BJ (cell line): ENCODE results near the gene ATP10A. TPM values are rescaled to one million over a fixed set of nuclear protein-coding genes. Genes with fewer than 3 reads are reported as not detected.
A peak's percentile ranks its signal among the peaks of the same experiment; 100 is the strongest.
"Not testable (repeated sequence)": the region's sequence is repeated elsewhere in the genome, so short reads cannot be mapped to it uniquely, and the experiment has no call there.

Experiments used
- CTCF ChIA-PET: fragments of 350-600 bp; formaldehyde crosslinking; extraction: SDS; loops from one replicate; lab custom pipeline; 2021; ENCODE audit warnings: antibody characterized with exemption, inconsistent platforms; lab: Yijun Ruan, JAX
- POLR2A ChIA-PET: fragments of 300-600 bp; sonication (Branson Sonifier 250); formaldehyde crosslinking; extraction: SDS; loops from one replicate; lab custom pipeline; 2021; ENCODE audit warnings: antibody characterized with exemption; lab: Charles Lee
- DNase-seq: peaks from one replicate; pipeline ENCODE4 v3.0.0-alpha.2; 2011; ENCODE audit warnings: low read depth
- H3K27me3 ChIP-seq: 2 replicates; pipeline ENCODE4 v1.6.0; 2011; ENCODE audit warnings: low read length; ENCODE audit not compliant: control insufficient read depth, insufficient read depth
- H3K36me3 ChIP-seq: 2 replicates; pipeline ENCODE4 v1.5.1; 2011; ENCODE audit warnings: low read length; ENCODE audit not compliant: control insufficient read depth, insufficient read depth
- H3K4me3 ChIP-seq: 2 replicates; pipeline ENCODE4 v1.5.1; 2011; ENCODE audit warnings: low read depth, mild to moderate bottlenecking, control low read depth, low read length
- polyA plus RNA-seq: library from polyadenylated mRNA; depleted of rRNA; stranded (reverse); fragments of >200 nt; gene quantifications from 2 replicates; pipeline ENCODE4 v1.2.3, GENCODE V29; 2011
- TF ChIP-seq, protein P1 (sequence below): IDR thresholded peaks from 2 replicates; pipeline ENCODE4 v1.5.1; 2011; ENCODE audit warnings: low read depth, mild to moderate bottlenecking, control low read depth, inconsistent platforms, low read length, moderate library complexity; ENCODE audit not compliant: insufficient read depth

Gene ATP10A
- polyA plus RNA-seq, 1 experiment, result 28.0 TPM

DNA sequence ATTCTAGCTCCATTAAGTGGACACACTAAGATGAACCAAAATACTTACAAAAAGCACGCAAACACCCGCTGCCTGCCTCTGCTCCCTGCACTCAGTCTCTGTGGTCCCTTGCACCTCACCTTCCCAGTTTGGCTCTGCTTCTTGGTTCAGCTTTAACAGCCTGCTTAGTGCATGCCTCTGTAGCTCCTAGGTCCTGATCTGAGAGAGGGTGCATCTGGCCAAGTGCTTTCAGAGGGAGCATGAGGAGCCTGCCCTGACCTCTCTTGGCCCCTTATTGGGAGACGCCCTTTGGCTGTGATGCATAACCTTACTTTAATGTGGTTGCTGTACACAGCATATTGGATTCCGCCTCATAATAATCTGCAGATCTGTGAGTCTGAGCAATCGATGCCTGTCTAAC lies 21.2 kb upstream of the ATP10A start:
- POLR2A ChIA-PET, result no interaction called here
- no peak for DNase-seq
- TF ChIP-seq, protein P1, sequence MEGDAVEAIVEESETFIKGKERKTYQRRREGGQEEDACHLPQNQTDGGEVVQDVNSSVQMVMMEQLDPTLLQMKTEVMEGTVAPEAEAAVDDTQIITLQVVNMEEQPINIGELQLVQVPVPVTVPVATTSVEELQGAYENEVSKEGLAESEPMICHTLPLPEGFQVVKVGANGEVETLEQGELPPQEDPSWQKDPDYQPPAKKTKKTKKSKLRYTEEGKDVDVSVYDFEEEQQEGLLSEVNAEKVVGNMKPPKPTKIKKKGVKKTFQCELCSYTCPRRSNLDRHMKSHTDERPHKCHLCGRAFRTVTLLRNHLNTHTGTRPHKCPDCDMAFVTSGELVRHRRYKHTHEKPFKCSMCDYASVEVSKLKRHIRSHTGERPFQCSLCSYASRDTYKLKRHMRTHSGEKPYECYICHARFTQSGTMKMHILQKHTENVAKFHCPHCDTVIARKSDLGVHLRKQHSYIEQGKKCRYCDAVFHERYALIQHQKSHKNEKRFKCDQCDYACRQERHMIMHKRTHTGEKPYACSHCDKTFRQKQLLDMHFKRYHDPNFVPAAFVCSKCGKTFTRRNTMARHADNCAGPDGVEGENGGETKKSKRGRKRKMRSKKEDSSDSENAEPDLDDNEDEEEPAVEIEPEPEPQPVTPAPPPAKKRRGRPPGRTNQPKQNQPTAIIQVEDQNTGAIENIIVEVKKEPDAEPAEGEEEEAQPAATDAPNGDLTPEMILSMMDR, result no peak
- no peaks in the 10 kb centered on the region for H3K36me3 ChIP-seq
- CTCF ChIA-PET, result interaction anchor here (0.7 to 2.3 kb wide), 2 partner anchors 16 to 50 kb away, joined by 4 to 11 read pairs; no protein-coding TSS in a partner anchor
- H3K4me3 ChIP-seq, result no peak overlapping the region
- H3K27me3 ChIP-seq, result no peaks in the 10 kb centered on the region

DNA sequence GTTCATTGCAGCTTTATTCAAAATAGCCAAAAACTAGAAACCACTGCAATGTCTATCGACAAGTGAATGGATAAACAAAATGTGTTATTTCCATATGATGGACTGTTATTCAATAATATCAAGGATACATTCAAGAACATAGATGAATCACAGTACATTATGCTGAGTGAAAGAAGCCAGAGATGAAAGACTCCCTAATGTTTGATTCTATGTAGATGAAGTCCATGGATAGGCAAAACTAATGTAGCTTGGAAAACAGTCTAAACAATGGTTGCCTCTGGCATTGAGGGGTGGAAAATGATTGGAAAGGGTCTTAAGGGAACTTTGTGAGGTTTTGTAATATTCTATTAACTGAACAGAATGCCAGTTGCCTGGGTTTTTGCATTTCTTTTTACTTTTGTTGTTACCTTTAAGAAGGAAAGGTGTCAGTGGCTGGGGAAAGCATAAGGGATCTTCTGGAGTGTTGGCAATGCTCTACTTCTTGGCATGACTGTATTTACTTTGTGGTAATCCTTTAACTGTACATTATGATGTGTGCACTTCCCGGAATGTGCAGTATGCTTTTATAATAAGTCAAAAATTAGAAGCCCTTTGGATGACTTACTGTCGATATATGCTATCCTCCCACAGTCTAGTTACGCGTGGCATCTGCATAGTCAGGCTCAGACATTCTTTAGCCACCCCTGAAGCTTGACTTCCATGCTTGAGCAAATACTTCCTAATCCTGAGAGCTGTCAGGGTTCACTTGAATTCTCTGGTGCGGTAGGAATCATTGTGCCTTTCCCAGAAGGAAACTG lies 20.5 kb upstream of the ATP10A start:
- no peak overlapping the region for H3K4me3 ChIP-seq
- TF ChIP-seq, protein P1, result no peak
- CTCF ChIA-PET, result interaction anchor here (2.3 kb wide), 1 partner anchor 50 kb away, joined by 11 read pairs; no protein-coding TSS in a partner anchor
- POLR2A ChIA-PET, result no interaction called here
- peak; percentile 79 for DNase-seq
- no peaks in the 10 kb centered on the region for H3K36me3 ChIP-seq
- no peaks in the 10 kb centered on the region for H3K27me3 ChIP-seq

DNA sequence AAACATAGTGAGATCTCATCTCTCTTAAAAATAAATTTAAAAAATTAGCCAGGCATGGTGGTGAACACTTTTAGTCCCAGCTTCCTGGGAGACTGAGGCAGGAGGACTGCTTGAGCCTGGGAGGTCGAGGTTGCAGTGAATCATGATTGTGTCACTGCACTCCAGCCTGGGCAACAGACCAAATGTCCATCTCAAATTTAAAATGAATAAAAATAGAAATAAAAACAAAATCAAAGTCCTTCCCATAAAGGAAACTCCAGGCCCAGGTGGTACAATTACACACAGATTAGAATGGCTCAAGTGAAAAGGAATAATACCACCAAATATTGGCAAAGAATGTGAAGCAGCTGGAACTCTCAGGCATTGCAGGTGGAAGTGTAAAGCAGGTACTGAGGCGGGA lies 19.3 kb upstream of the ATP10A start:
- CTCF ChIA-PET, result interaction anchor here (0.7 to 1.9 kb wide), 2 partner anchors 10 to 21 kb away, joined by 3 to 4 read pairs; no protein-coding TSS in a partner anchor
- DNase-seq, result no peak

DNA sequence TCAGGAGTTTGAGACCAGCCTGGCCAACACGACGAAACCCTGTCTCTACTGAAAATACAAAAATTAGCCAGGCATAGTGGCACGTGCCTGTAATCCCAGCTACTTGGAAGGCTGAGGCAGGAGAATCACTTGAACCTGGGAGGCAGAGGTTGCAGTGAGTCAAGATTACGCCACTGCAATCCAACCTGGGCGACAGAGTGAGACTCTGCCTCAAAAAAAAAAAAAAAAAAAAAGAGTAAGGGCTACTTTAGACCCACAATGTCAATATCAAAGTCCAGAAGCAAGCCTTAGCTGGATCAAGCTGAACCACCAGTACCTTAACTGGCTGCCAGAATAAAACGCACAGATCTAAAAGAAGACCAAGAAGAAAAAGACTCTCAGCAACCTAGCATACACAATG lies 17.8 kb upstream of the ATP10A start:
- H3K36me3 ChIP-seq, DNase-seq, H3K4me3 ChIP-seq, POLR2A ChIA-PET, H3K27me3 ChIP-seq: not testable (repeated sequence)
- CTCF ChIA-PET, result interaction anchor here (1.5 to 1.9 kb wide), 2 partner anchors 12 to 23 kb away, joined by 4 to 5 read pairs; no protein-coding TSS in a partner anchor

More for the DNA sequence above, 19.3 kb upstream of the ATP10A start:
- POLR2A ChIA-PET, result no interaction called here
- Histone ChIP-seq H3K36me3 (no peaks in the 10 kb centered on the region), H3K27me3 (no peaks in the 10 kb centered on the region), H3K4me3 (no peak overlapping the region)
- TF ChIP-seq, protein P1, result no peak

DNA sequence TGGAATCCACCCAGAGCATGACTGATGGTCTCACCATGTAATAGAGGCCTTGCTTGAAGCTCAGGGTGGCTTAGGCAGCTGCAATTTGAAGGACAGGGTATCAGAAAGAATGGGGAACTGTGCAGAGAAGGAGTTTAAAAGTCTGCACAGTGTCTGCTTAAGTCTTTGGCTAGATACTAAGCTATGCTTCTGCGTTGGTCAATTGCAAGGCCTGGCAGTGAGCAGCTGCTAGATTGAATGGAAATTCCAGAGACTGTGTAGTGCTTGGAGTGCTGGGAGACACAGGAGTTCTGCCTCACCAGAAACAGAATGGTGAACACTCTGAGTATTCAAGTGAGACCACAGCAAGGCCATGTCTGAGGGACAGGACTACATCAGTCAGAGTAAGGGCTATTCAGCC lies 17.3 kb upstream of the ATP10A start:
- ChIA-PET CTCF (interaction anchor here (1.1 to 1.5 kb wide), 3 partner anchors 12 to 53 kb away, joined by 3 to 5 read pairs (median 3); no protein-coding TSS in a partner anchor), POLR2A (no interaction called here)
- H3K27me3 ChIP-seq, result no peaks in the 10 kb centered on the region
- no peaks in the 10 kb centered on the region for H3K36me3 ChIP-seq
- TF ChIP-seq, protein P1, result no peak
- no peak for DNase-seq
- H3K4me3 ChIP-seq, result no peak overlapping the region
